ENCODE data around the gene DOCK8. TPM values are rescaled to one million over a fixed set of nuclear protein-coding genes. Genes with fewer than 3 reads are reported as not detected.
"Not testable (repeated sequence)": the region's sequence is repeated elsewhere in the genome, so short reads cannot be mapped to it uniquely, and the experiment has no call there.

Gene DOCK8
- total and polyA plus RNA-seq, 2 of the 13 experiments (the other 11 are each of a cell fraction or from before 2014, with no cell fraction given): 0.28 to 0.38 TPM

GRCh38 chr9:217950-218349, 3.3 kb downstream of the DOCK8 start (continued):
- TF ChIP-seq HMGXB3 (CRISPR knock-in tag; IDR thresholded peaks at IDR 0.05; ENCODE audit: borderline replicate concordance): no peak
- TF ChIP-seq EHMT2 (IDR thresholded peaks at IDR 0.05; ENCODE audit: borderline replicate concordance, low read depth, low read length): no peak

- H3K4me3 ChIP-seq (replicated peaks in 1 of 3; ENCODE audit: insufficient read depth in 1 of 3, low read depth in 2 of 3, low read length in 3 of 3); H3K79me2 ChIP-seq (ENCODE audit: insufficient read depth, low read length); H3K4me2 ChIP-seq (ENCODE audit: low read depth, low read length); DNase-seq (ENCODE audit: low spot score); H3K36me3 ChIP-seq (replicated peaks in 1 of 2; ENCODE audit: control insufficient read depth in 1 of 2, insufficient read depth in 2 of 2, low read length in 2 of 2); CTCF ChIA-PET (ENCODE audit: low intra/inter-chr PET ratio, low total read pairs); in situ Hi-C loops (cut with HindIII; ENCODE audit: extremely low pct_ligation_motif_present, low pct_unique_long_range_greater_than_20kb); H2AFZ ChIP-seq (ENCODE audit: low read length); H3K9ac ChIP-seq (ENCODE audit: insufficient read depth, low read depth, low read length); H4K20me1 ChIP-seq (ENCODE audit: insufficient read depth, low read length); H3K9me3 ChIP-seq (ENCODE audit: low read length); BruUV-seq (replicated peaks); POLR2A ChIA-PET; H3K27ac ChIP-seq (ENCODE audit: extremely low read length, insufficient read depth, low read length); ATAC-seq; FAIRE-seq: not testable (repeated sequence)
- WGBS (ENCODE audit: low lambda C conversion rate): 69% methylated on average over 7 of the region's 7 CpGs
- Histone ChIP-seq H3K4me1 (ENCODE audit: insufficient read depth, low read length) (peaks cover 19% of the 10 kb centered on the region), H3K27me3 (ENCODE audit: control insufficient read depth in 1 of 2, insufficient read depth in 2 of 2, low read length in 2 of 2) (peaks cover 0 to 23% of the 10 kb centered on the region in 2 experiments; a peak in 2 of 5 replicates)
- intact Hi-C loops (cut with micrococcal nuclease; ENCODE audit: unreplicated experiment): loop anchor here (5.0 kb wide), 1 partner anchor 42 kb away; the partner anchor contains the start of gene ZNG1A
Observed at GRCh38 chr9:219036-219435, 4.4 kb downstream of the DOCK8 start.
